ENCODE results near the gene LPP. TPM values are rescaled to one million over a fixed set of nuclear protein-coding genes. Genes with fewer than 3 reads are reported as not detected.

Gene LPP
- total and polyA plus RNA-seq, 2 of the 13 experiments (the other 11 are each of a cell fraction or from before 2014, with no cell fraction given): 19.2 to 29.9 TPM

DNA sequence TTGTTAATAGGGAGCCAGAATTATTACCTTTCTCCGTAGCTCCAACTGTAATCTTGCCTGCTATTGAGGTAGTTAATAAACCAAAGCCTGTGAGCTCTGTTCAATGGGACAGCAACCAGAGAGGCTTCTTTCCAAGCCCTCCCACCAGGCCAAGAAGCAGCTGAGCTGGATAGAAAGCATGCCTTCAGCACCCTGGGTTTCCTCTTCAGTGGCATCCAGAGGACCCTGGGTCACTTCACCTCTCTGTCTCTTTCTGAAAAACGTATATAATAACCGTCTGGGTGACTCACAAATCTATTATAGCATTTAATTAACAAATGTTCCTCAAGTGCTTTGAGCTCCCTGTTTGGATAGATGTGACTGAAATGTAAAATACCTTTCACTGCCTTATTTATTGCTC lies 420.0 kb downstream of the LPP start:
- ATAC-seq: no peak
- in situ Hi-C loops (cut with HindIII; ENCODE audit: extremely low pct_ligation_motif_present, low pct_unique_long_range_greater_than_20kb): no loop called here
- H2AFZ ChIP-seq (ENCODE audit: low read length): no peak overlapping the region
- no peaks in the 10 kb centered on the region for H3K4me1 ChIP-seq (ENCODE audit: insufficient read depth, low read length)
- no peak overlapping the region for H3K9ac ChIP-seq (ENCODE audit: insufficient read depth, low read depth, low read length)
- H3K27ac ChIP-seq (ENCODE audit: extremely low read length, insufficient read depth, low read length): no peak overlapping the region
- no TSS peak for BruUV-seq (replicated peaks)
- no peak for DNase-seq (ENCODE audit: low spot score)
- H3K27me3 ChIP-seq (ENCODE audit: control insufficient read depth in 1 of 2, insufficient read depth in 2 of 2, low read length in 2 of 2): no peaks in the 10 kb centered on the region
- H3K4me3 ChIP-seq (replicated peaks in 1 of 3; ENCODE audit: insufficient read depth in 1 of 3, low read depth in 2 of 3, low read length in 3 of 3): no peak overlapping the region
- H4K20me1 ChIP-seq (ENCODE audit: insufficient read depth, low read length): no peaks in the 10 kb centered on the region
- peaks cover 1 to 4% of the 10 kb centered on the region in 2 experiments; a peak in 3 of 5 replicates for H3K36me3 ChIP-seq (replicated peaks in 1 of 2; ENCODE audit: control insufficient read depth in 1 of 2, insufficient read depth in 2 of 2, low read length in 2 of 2)
- FAIRE-seq: no peak
- ChIA-PET POLR2A (no interaction called here), CTCF (ENCODE audit: low intra/inter-chr PET ratio, low total read pairs) (no interaction called here)
- intact Hi-C loops (cut with micrococcal nuclease; ENCODE audit: unreplicated experiment): no loop called here
- no peak overlapping the region for H3K4me2 ChIP-seq (ENCODE audit: low read depth, low read length)
- no peak for TF ChIP-seq CAMTA2 (CRISPR knock-in tag; IDR thresholded peaks at IDR 0.05; ENCODE audit: borderline replicate concordance)
- TF ChIP-seq KDM5B (CRISPR knock-in tag; IDR thresholded peaks at IDR 0.05; ENCODE audit: borderline replicate concordance): no peak
- no peak for TF ChIP-seq SRSF4 (IDR thresholded peaks at IDR 0.05; ENCODE audit: low read depth, low read length, poor library complexity, severe bottlenecking)
- TF ChIP-seq ZNF775 (CRISPR knock-in tag; IDR thresholded peaks at IDR 0.05; ENCODE audit: borderline replicate concordance): no peak
- TF ChIP-seq NFATC3 (CRISPR knock-in tag; IDR thresholded peaks at IDR 0.05): no peak
- no peak for TF ChIP-seq TBX2 (CRISPR knock-in tag; IDR thresholded peaks at IDR 0.05; ENCODE audit: borderline replicate concordance)
- H3K79me2 ChIP-seq (ENCODE audit: insufficient read depth, low read length): no peaks in the 10 kb centered on the region
- H3K9me3 ChIP-seq (ENCODE audit: low read length): no peaks in the 10 kb centered on the region
- WGBS (ENCODE audit: low lambda C conversion rate): 94% methylated on average over 3 of the region's 3 CpGs

DNA sequence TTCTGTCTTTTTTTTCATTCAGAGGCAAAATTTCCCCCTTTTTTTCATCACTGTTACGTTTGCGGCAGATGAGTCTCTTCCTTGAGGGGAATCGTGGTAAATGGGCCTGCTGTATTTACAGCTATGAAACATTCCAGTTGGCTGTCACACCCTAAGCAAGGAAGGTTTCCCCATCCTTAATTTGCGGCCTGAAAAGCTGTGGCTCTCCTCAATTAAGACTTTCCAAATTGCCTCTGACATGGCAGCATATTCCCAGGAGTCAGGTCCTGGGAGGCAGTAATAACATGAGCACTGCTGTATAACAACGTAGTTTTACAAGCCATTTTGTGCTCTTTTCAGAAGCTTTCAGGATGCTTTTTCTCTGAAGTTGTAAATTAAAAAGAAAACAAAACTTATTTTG lies 420.9 kb downstream of the LPP start:
- H3K4me2 ChIP-seq (ENCODE audit: low read depth, low read length): no peak overlapping the region
- H4K20me1 ChIP-seq (ENCODE audit: insufficient read depth, low read length): no peaks in the 10 kb centered on the region
- intact Hi-C loops (cut with micrococcal nuclease; ENCODE audit: unreplicated experiment) (no loop called here), in situ Hi-C loops (cut with HindIII; ENCODE audit: extremely low pct_ligation_motif_present, low pct_unique_long_range_greater_than_20kb) (loop anchor here (25.0 kb wide), 1 partner anchor 838 kb away; the partner anchor contains the start of gene BCL6)
- ChIA-PET CTCF (ENCODE audit: low intra/inter-chr PET ratio, low total read pairs) (no interaction called here), POLR2A (no interaction called here)
- H3K79me2 ChIP-seq (ENCODE audit: insufficient read depth, low read length): no peaks in the 10 kb centered on the region
- H3K4me1 ChIP-seq (ENCODE audit: insufficient read depth, low read length): no peaks in the 10 kb centered on the region
- BruUV-seq (replicated peaks): no TSS peak
- no peak overlapping the region for H3K4me3 ChIP-seq (replicated peaks in 1 of 3; ENCODE audit: insufficient read depth in 1 of 3, low read depth in 2 of 3, low read length in 3 of 3)
- peaks cover 1 to 6% of the 10 kb centered on the region in 2 experiments; a peak in 3 of 5 replicates for H3K36me3 ChIP-seq (replicated peaks in 1 of 2; ENCODE audit: control insufficient read depth in 1 of 2, insufficient read depth in 2 of 2, low read length in 2 of 2)
- DNase-seq (ENCODE audit: low spot score) (no peak), ATAC-seq (no peak), FAIRE-seq (no peak)
- H3K9ac ChIP-seq (ENCODE audit: insufficient read depth, low read depth, low read length): no peak overlapping the region
- 98% methylated on average over 5 of the region's 5 CpGs for WGBS (ENCODE audit: low lambda C conversion rate)
- no peaks in the 10 kb centered on the region for H3K9me3 ChIP-seq (ENCODE audit: low read length)
- H3K27ac ChIP-seq (ENCODE audit: extremely low read length, insufficient read depth, low read length): no peak overlapping the region
- H2AFZ ChIP-seq (ENCODE audit: low read length): no peak overlapping the region
- H3K27me3 ChIP-seq (ENCODE audit: control insufficient read depth in 1 of 2, insufficient read depth in 2 of 2, low read length in 2 of 2): no peaks in the 10 kb centered on the region
- no peak for TF ChIP-seq KLF9 (CRISPR knock-in tag; IDR thresholded peaks at IDR 0.05; ENCODE audit: low read depth)
- no peak for TF ChIP-seq ZIK1 (CRISPR knock-in tag; IDR thresholded peaks at IDR 0.05; ENCODE audit: borderline replicate concordance, low read depth)
- no peak for TF ChIP-seq MEF2D (CRISPR knock-in tag; IDR thresholded peaks at IDR 0.05)
- TF ChIP-seq EEA1 (CRISPR knock-in tag; IDR thresholded peaks at IDR 0.05; ENCODE audit: borderline replicate concordance): no peak
- no peak for TF ChIP-seq CREB1 (IDR thresholded peaks at IDR 0.05)
- TF ChIP-seq CREB1 (CRISPR knock-in tag; IDR thresholded peaks at IDR 0.05): no peak
- TF ChIP-seq TBX2 (CRISPR knock-in tag; IDR thresholded peaks at IDR 0.05; ENCODE audit: borderline replicate concordance): no peak
- TF ChIP-seq, protein P1, sequence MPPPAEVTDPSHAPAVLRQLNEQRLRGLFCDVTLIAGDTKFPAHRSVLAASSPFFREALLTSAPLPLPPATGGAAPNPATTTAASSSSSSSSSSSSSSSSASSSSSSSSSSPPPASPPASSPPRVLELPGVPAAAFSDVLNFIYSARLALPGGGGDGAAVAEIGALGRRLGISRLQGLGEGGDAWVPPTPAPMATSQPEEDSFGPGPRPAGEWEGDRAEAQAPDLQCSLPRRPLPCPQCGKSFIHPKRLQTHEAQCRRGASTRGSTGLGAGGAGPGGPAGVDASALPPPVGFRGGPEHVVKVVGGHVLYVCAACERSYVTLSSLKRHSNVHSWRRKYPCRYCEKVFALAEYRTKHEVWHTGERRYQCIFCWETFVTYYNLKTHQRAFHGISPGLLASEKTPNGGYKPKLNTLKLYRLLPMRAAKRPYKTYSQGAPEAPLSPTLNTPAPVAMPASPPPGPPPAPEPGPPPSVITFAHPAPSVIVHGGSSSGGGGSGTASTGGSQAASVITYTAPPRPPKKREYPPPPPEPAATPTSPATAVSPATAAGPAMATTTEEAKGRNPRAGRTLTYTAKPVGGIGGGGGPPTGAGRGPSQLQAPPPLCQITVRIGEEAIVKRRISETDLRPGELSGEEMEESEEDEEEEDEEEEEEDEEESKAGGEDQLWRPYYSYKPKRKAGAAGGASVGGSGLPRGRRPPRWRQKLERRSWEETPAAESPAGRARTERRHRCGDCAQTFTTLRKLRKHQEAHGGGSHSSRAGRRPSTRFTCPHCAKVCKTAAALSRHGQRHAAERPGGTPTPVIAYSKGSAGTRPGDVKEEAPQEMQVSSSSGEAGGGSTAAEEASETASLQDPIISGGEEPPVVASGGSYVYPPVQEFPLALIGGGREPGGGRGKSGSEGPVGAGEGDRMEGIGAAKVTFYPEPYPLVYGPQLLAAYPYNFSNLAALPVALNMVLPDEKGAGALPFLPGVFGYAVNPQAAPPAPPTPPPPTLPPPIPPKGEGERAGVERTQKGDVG (CRISPR knock-in tag; IDR thresholded peaks at IDR 0.05; ENCODE audit: borderline replicate concordance): no peak
- no peak for TF ChIP-seq TAF1 (CRISPR knock-in tag; IDR thresholded peaks at IDR 0.05)
- no peak for TF ChIP-seq RXRA (CRISPR knock-in tag; IDR thresholded peaks at IDR 0.05)
- TF ChIP-seq MZF1 (CRISPR knock-in tag; IDR thresholded peaks at IDR 0.05; ENCODE audit: borderline replicate concordance): no peak
- TF ChIP-seq ZKSCAN8 (CRISPR knock-in tag; IDR thresholded peaks at IDR 0.05; ENCODE audit: borderline replicate concordance): no peak
- TF ChIP-seq KMT2B (CRISPR knock-in tag; IDR thresholded peaks at IDR 0.05): no peak
